Measurements from ENCODE around the gene UCN2.
"Not testable (repeated sequence)": the region's sequence is repeated elsewhere in the genome, so short reads cannot be mapped to it uniquely, and the experiment has no call there.

UCN2 gene

GRCh38 chr3:48560648-48561018 lies 2.9 kb downstream of the UCN2 start:
- DNase-seq: no peak

GRCh38 chr3:48558493-48559134 lies 5.0 kb downstream of the UCN2 start:
- DNase-seq: no peak

GRCh38 chr3:48556796-48557626 lies 6.6 kb downstream of the UCN2 start, which contains the start of gene PFKFB4:
TSS of gene PFKFB4 (minus strand) at chr3:48556803. CDS start at chr3:48556777, 26 bp downstream.
- peak; percentile 100 for DNase-seq

DNA sequence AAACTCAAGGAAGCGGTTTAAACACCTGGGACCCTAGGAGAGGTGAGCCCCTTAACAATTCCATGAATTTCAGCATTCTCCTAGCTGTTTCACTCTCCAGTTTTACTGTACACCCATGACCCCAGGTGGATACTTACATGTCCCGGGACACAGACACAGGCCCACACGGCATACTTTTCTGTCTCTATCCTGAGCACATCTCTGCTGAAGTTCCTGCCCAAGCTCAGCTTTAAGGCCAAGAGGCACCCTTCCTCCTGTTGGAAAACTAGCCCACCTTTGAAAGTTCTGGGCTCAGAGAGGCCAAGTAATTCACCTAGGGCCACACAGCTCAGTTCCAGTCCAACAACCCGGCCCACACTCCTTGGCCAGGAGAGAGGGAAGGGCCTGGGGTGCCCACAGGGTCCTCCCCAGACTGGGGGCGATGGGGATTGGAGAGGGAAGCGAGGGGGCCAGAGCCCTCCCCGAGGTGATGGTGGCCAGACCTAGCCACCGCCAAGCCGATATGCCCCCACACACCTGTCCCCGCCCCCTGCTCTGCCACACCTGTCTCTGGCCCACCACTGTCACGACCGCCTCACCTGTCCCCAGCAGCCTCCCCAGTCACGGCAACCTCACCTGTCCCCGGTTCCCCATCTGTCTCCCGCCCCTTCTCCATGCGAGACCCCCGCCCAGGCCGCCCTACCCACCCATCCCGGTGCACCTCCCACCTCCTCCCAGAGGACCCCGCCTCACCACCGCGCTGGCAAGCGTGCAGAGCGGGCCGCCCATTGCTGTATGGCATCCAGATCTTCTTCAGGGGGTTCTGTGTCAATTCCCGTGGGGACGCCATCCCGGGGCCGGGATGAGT lies 7.4 kb downstream of the UCN2 start:
- peak in 1 of 2 experiments; percentile 5 for DNase-seq

- DNase-seq: no peak
Observed at GRCh38 chr3:48555231-48555948, 8.2 kb downstream of the UCN2 start.

DNA sequence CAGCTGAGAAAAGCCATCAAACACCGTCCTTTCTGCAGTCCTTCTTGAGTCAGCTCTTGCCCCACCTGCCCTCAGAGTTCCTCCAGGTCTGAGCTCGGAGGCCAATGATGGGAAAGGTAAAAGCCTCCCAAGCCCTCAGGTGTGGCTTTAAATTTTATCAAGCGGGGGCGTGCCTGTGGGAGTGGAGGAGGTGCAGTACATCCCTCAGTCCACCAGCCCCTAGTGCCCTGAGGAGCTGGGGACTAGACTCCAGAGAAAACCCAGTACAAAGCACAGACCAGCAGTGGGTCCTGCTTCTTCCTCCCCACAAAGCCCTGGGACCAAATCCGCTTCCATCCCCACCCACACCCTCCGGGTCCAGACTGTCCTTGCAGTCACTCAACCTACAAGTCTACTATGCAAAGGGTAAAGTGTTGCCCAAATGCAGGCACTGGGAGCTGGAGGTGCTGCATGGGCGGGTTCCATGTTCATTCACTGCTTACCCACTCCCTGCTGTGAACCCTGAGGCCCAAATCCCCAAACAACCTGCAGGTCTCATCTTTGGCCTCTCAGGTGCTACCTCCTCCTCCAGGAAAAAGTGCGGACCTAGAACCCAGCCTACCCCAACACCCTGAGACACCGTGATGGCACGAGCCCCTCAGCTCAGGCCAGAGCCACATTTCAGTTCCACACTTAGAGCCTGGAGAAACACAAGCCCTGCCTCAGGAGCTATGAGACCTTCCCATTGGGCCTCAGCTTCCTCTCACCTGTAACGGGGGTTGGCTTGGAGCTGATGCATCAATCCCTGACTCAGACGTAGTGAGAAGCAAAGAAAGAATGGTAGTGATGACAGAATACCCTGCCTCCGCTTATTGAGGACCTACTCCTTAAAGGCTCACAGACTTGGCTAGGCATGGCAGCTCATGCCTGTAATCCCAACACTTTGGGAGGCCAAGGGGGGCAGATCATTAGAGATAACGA lies 9.4 kb downstream of the UCN2 start:
- no peak for DNase-seq

GRCh38 chr3:48553361-48553760 lies 10.2 kb downstream of the UCN2 start:
- DNase-seq: no peak

DNA sequence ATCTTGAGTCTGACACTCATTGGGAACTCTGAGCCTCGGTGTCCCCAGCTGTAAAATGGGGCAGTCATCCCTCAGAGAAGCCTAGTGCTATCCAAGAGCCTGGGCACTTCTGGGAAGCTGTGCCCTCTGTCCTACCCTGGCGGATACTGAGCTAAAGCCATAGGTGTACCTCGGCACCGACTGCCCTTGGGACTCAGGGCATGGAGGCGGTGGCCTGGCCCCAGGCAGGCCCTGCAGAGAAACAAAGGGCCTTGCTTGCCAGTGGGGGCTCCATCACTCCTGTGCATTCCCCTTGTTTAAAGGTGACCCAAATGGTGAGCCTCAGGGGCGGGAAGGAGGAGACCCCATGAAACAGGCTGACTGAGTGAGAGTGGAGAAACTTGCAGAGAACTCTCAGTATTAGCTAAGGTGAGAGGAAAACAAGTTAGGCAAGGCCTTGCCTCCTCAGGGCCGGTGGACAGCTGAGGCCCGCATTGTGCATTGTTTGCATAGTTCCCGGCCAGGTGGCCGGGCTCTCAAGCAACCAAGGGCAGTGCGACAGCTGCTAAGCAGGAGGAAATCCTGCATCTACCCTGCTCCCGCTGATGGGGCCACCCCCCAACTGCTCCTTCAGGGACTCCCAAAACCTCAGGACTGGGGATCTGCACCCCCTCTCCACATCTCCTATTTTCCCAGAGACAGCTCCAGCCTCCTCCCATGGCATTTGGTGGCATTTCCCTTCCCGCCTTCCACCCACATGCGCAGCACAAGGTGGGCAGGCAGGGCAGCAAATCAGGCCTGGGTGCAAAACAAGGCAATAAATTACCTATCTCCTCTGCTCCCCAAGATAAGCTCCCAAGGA lies 11.2 kb downstream of the UCN2 start:
- no peak for DNase-seq

DNA sequence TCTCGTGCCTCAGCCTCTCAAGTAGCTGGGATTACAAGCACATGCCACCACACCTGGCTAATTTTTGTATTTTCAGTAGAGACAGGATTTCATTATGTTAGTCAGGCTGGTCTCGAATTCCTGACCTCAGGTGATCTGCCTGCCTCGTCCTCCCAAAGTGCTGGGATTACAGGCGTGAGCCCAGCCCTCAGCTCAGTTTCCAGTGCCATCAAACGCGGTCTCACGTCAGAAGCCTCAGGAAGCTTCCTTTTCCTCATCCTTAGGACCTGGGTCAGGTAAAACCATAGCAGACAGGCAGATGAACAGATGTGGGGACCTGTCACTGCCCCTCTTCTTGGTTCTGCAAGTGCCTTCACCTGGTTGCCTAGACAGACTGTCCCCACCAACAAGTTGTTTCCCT lies 11.9 kb downstream of the UCN2 start:
- not testable (repeated sequence) for DNase-seq

DNA sequence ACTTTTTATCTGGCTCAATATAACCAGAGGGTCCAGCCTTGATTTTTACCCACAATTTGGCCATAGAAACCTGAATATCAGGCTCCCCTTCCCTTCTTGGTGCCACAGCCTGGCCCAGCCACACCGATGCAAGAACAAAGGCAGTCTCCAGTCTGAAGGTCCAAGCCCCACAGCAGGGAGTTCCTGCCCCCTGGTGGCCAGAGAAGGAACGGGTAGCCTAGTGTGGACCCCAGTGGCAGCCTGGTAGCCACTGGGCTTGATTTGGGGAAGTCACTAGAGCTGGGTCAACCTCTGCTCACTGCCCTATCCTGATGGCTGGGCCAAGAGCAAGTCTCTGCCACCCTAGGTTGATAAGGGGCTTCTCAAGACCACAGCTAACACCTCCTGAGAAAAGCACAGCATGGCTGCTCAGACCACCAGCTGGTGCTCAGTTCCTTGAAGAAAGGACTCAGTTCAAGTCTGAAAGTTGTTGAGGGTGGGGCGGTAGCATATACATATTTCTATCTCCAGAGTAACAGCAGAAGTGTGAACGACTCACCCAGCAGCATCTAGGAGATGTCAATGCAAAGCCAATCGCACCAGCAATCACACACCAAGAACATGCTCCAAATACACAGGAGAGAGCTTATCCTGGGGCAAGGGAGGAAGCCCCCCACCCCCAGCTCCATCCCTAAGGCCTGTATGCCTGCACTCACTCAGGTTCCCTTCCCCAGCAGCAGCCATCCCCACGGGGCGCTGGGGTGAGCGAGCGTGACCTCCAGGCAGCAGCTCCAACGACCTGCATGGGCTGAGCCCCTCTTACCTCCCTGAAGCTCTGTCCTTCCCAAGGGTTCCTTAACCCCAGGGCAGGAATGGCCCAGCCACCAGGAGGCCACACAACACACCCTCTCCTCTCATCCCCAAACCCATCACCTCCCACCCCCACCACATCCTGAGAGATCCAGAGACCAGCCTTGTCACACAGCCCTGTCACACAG lies 14.6 kb downstream of the UCN2 start:
- peak; percentile 88 to 90 for DNase-seq

- no peak for DNase-seq
Observed at GRCh38 chr3:48548126-48548525, 15.5 kb downstream of the UCN2 start.

DNA sequence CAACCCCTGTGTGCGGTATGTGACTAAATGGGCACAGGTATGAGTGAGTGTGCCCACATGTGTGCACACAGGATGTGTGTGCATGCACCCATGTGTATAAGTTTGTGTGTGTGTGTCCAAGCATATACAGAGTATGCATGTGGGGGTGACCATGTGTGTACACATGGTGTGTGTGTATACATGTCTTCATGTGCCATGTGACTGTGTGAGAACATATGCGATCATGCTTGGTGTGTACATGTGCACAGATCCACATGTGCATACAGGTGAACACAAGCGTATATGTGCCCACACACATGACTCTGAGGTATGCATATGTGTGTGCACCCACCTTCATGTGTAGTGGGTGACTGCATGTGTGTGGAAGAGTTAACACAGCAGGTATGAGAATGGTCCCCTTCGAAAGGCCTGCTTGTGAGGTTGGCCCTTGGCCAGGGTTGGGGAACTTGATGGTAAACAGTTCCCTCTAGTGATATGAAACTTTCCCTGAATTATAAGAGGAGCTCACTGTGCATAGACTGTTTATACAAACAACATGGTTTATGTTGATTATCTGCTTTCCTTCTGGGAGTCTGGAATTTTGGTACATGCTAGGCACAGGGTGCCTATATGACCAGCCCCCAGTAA lies 17.3 kb downstream of the UCN2 start:
- no peak for DNase-seq

DNA sequence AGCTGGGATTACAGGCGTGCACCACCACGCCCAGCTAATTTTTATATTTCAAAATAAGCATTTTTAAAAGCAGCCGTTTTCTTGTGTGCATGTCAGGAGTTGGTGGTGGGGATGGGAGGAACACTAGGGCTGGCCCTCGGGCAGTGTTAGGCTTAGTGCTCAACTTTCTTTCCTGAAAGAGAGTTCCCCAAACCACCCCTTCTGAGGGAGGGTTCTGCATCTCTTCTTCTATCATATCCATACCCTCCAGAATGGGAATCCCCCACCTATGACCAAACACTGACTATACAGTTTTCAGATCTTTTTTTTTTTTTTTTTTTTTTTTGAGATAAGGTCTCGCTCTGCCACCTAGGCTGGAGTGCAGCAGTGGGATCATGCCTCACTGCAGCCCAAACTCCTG lies 19.4 kb downstream of the UCN2 start:
- no peak for DNase-seq

- DNase-seq: no peak
Observed at GRCh38 chr3:48543271-48543866, 20.2 kb downstream of the UCN2 start.

DNA sequence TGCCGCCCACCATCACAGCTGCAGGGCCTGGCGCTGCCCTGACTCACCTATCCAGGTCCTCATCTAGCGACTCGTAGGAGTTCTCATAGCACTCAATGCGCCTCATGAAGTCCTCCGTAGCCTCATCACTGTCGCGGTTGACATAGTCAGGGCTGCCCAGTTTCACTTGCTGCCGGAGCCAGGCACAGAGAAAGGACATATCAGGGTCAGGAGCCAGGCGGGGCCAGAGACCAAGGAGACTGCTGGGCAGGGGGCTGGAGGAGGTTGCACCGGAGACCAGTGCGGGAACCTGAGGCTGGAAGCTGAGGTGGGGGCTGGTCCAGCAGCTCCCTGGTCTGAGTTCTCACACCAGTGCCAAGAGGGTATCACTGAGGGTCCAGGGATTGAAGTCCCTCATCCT lies 25.1 kb downstream of the UCN2 start:
- no peak for DNase-seq

DNA sequence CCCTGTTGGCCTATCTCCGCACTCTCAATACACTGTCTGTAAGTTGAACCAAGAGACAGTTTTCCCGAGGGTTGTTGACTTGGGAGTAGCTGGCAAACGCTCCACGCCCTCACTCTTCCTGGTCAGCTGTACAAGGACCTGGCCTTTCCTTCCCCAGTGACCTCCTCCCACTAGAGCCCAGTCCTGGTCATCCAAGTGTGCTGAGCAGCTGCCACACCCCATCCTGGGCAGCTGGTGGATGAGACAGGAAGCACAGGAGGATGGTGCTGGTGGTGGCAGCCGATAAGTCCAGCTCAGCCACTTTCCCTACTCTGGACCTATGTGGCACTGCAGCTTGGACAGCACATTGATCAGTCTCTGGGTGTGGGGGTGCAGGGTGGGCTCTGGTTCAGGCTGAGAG lies 26.8 kb downstream of the UCN2 start:
- DNase-seq: no peak

- no peak for DNase-seq
Observed at GRCh38 chr3:48536116-48536515, 27.5 kb downstream of the UCN2 start.

GRCh38 chr3:48535578-48535977 lies 28.0 kb downstream of the UCN2 start:
- no peak for DNase-seq

GRCh38 chr3:48532977-48533337 lies 30.6 kb downstream of the UCN2 start:
- DNase-seq: no peak
